ENCODE results near the gene RHOU. TPM values are rescaled to one million over a fixed set of nuclear protein-coding genes. Genes with fewer than 3 reads are reported as not detected.

The RHOU gene
- total RNA-seq, 4 donors from 2014 or later = 5.5 to 8.9 (median 6.1) TPM

GRCh38 chr1:228793032-228793431, 57.8 kb downstream of the RHOU start:
- Histone ChIP-seq H3K4me3 (no peak overlapping the region), H3K27ac (no peak overlapping the region), H3K4me1 (no peaks in the 10 kb centered on the region), H3K36me3 (no peaks in the 10 kb centered on the region), H3K9me3 (no peaks in the 10 kb centered on the region), H3K27me3 (no peaks in the 10 kb centered on the region)
- no peak for DNase-seq (ENCODE audit: low spot score in 2 of 2)
- WGBS = 92% methylated on average over 2 of the region's 2 CpGs
- TF ChIP-seq EP300 (IDR thresholded peaks at IDR 0.05) = no peak

GRCh38 chr1:228794173-228794572, 58.9 kb downstream of the RHOU start:
- Histone ChIP-seq H3K4me1 (no peaks in the 10 kb centered on the region), H3K4me3 (no peak overlapping the region), H3K27ac (no peak overlapping the region), H3K36me3 (no peaks in the 10 kb centered on the region), H3K9me3 (no peaks in the 10 kb centered on the region), H3K27me3 (no peaks in the 10 kb centered on the region)
- DNase-seq (ENCODE audit: low spot score in 2 of 2) = no peak
- 83% methylated on average over 1 of the region's 1 CpG for WGBS
- TF ChIP-seq CTCF (IDR thresholded peaks at IDR 0.05) (no peak), POLR2A (IDR thresholded peaks at IDR 0.05) (no peak), EP300 (IDR thresholded peaks at IDR 0.05) (no peak), POLR2AphosphoS5 (IDR thresholded peaks at IDR 0.05) (no peak)

- Histone ChIP-seq H3K9me3 (no peaks in the 10 kb centered on the region), H3K27me3 (no peaks in the 10 kb centered on the region), H3K36me3 (no peaks in the 10 kb centered on the region), H3K4me1 (no peaks in the 10 kb centered on the region), H3K4me3 (no peak overlapping the region), H3K27ac (no peak overlapping the region)
- DNase-seq (ENCODE audit: low spot score in 2 of 2) = no peak
- TF ChIP-seq POLR2AphosphoS5 (IDR thresholded peaks at IDR 0.05) (no peak), CTCF (IDR thresholded peaks at IDR 0.05) (no peak)
- 86% methylated on average over 5 of the region's 5 CpGs for WGBS
Measured at GRCh38 chr1:228794810-228795209, 59.5 kb downstream of the RHOU start.

- Histone ChIP-seq H3K4me1 (no peaks in the 10 kb centered on the region), H3K4me3 (no peak overlapping the region), H3K36me3 (no peaks in the 10 kb centered on the region), H3K9me3 (no peaks in the 10 kb centered on the region), H3K27me3 (no peaks in the 10 kb centered on the region), H3K27ac (no peak overlapping the region)
- DNase-seq (ENCODE audit: low spot score in 2 of 2) = no peak
- 55% methylated on average over 4 of the region's 4 CpGs for WGBS
- TF ChIP-seq CTCF (IDR thresholded peaks at IDR 0.05) = no peak
- TF ChIP-seq POLR2A (IDR thresholded peaks at IDR 0.05) = no peak
- no peak for TF ChIP-seq POLR2AphosphoS5 (IDR thresholded peaks at IDR 0.05)
- no peak for TF ChIP-seq EP300 (IDR thresholded peaks at IDR 0.05)
Measured at GRCh38 chr1:228795596-228795995, 60.3 kb downstream of the RHOU start.

Other genes starting within 250 kb of the RHOU start
- gene RNF187, start 248.1 kb upstream of the RHOU start, total RNA-seq = 10 to 100 TPM; 55.6 to 99.6 (median 57.7) TPM